Keratinocyte (primary cell): ENCODE results near the gene ARHGAP40. TPM values are rescaled to one million over a fixed set of nuclear protein-coding genes. Genes with fewer than 3 reads are reported as not detected.
A peak's percentile ranks its signal among the peaks of the same experiment; 100 is the strongest.

Source experiments
- DNase-seq: peaks from one replicate; pipeline ENCODE4 v3.0.0-alpha.2; 2011; ENCODE audit warnings: low read depth, missing footprints, low spot score
- FAIRE-seq: peaks from 2 replicates; lab custom pipeline; 2011; peaks lifted over from hg19 to GRCh38; lab: Jason Lieb, UNC
- H2AFZ ChIP-seq: 2 replicates; pipeline ENCODE4 v1.6.0; 2012; ENCODE audit warnings: low read length, control low read depth, inconsistent platforms; ENCODE audit not compliant: control insufficient read depth
- H3K27ac ChIP-seq: 2 replicates; pipeline ENCODE4 v1.5.1; 2011; ENCODE audit warnings: low read length; ENCODE audit not compliant: control insufficient read depth, insufficient read depth
- H3K27me3 ChIP-seq: 3 replicates; pipeline ENCODE4 v1.6.0; 2011; ENCODE audit warnings: low read length; ENCODE audit not compliant: control insufficient read depth, insufficient read depth; ENCODE audit errors: extremely low read depth
- H3K36me3 ChIP-seq, 2 experiments: 2 replicates in 1 of 2; 3 replicates in 1 of 2; pipeline ENCODE4 v1.5.1; 2011; ENCODE audit warnings: low read length in 2 of 2, mild to moderate bottlenecking in 1 of 2; ENCODE audit not compliant: control insufficient read depth in 2 of 2, insufficient read depth in 2 of 2; ENCODE audit errors: extremely low read depth in 1 of 2
- H3K4me1 ChIP-seq: 3 replicates; pipeline ENCODE4 v1.5.1; 2011; ENCODE audit warnings: low read length; ENCODE audit not compliant: control insufficient read depth, insufficient read depth; ENCODE audit errors: extremely low read depth
- H3K4me2 ChIP-seq: 3 replicates; pipeline ENCODE4 v1.6.0; 2011; ENCODE audit warnings: low read depth, low read length; ENCODE audit not compliant: control insufficient read depth, insufficient read depth; ENCODE audit errors: extremely low read depth
- H3K4me3 ChIP-seq, 3 experiments: fragments of 200-600 bp in 1 of 3; sonication (generic) in 1 of 3; 2 replicates in 2 of 3; 3 replicates in 1 of 3; pipeline ENCODE4 v1.5.1; 2011 to 2016; ENCODE audit warnings: low read length in 3 of 3, mild to moderate bottlenecking in 3 of 3, control low read depth in 2 of 3, inconsistent platforms in 1 of 3, low read depth in 1 of 3, mixed read lengths in 1 of 3, mixed run types in 1 of 3, moderate library complexity in 1 of 3; ENCODE audit not compliant: control insufficient read depth in 2 of 3, insufficient read depth in 2 of 3; ENCODE audit errors: extremely low read depth in 1 of 3
- H3K79me2 ChIP-seq: 2 replicates; pipeline ENCODE4 v1.6.0; 2012; ENCODE audit warnings: low read length; ENCODE audit not compliant: control insufficient read depth, insufficient read depth
- H3K9ac ChIP-seq: 3 replicates; pipeline ENCODE4 v1.6.0; 2011; ENCODE audit warnings: low read length; ENCODE audit not compliant: control insufficient read depth, insufficient read depth; ENCODE audit errors: extremely low read depth
- H3K9me1 ChIP-seq: 3 replicates; pipeline ENCODE4 v1.6.0; 2011; ENCODE audit warnings: low read length; ENCODE audit not compliant: control insufficient read depth, insufficient read depth; ENCODE audit errors: extremely low read depth
- H3K9me3 ChIP-seq: 2 replicates; pipeline ENCODE4 v1.5.1; 2012; ENCODE audit warnings: low read depth, low read length; ENCODE audit not compliant: control insufficient read depth
- H4K20me1 ChIP-seq: 3 replicates; pipeline ENCODE4 v1.6.0; 2011; ENCODE audit warnings: low read length; ENCODE audit not compliant: control insufficient read depth, insufficient read depth; ENCODE audit errors: extremely low read depth
- CTCF ChIP-seq, 3 experiments: IDR thresholded peaks in 1 of 3; conservative IDR thresholded peaks in 1 of 3; optimal IDR thresholded peaks in 1 of 3; 2 replicates in 2 of 3; 3 replicates in 1 of 3; pipeline versions ENCODE3 to v1.5.1; 2011; ENCODE audit warnings: low read length in 3 of 3, mild to moderate bottlenecking in 3 of 3, moderate library complexity in 2 of 3, control low read depth in 1 of 3, inconsistent platforms in 1 of 3; ENCODE audit not compliant: insufficient read depth in 2 of 3; ENCODE audit errors: extremely low read depth in 1 of 3
- EZH2 ChIP-seq: IDR thresholded peaks from one replicate; pipeline ENCODE4 v1.6.1; 2012; ENCODE audit warnings: inconsistent platforms, mild to moderate bottlenecking, low read length, moderate library complexity
- dilution Hi-C: fragments of 300-500 bp; cut with MboI; formaldehyde crosslinking; loops from one replicate; pipeline ENCODE4 v1.7.0; 2020; ENCODE audit warnings: low sequenced_read_pairs; ENCODE audit not compliant: extremely low pct_ligation_motif_present
- polyA plus RNA-seq, 5 experiments: library from polyadenylated mRNA; depleted of rRNA in 3 of 5; stranded (reverse) in 3 of 5; stranded (forward) in 1 of 5; unstranded in 1 of 5; fragments of >200 nt; gene quantifications; 1 replicate in 1 of 5; 2 replicates in 3 of 5; 3 replicates in 1 of 5; pipeline versions ENCODE4 v1.2.1 to v1.2.3, GENCODE V29; 2011 to 2012; ENCODE audit warnings: missing spikeins in 2 of 5, low read depth in 1 of 5, low replicate concordance in 1 of 5

Gene ARHGAP40
- polyA plus RNA-seq, 1 donor (not counting 4 experiments of a cell fraction or from before 2014, with no cell fraction given): 1.0 TPM

GRCh38 chr20:38602185-38602581 lies 574 bp downstream of the ARHGAP40 start:
- dilution Hi-C loops: no loop called here
- peak overlapping the region; percentile 48 to 63 (median 59) for H3K4me3 ChIP-seq
- H3K27me3 ChIP-seq: peaks cover 16% of the 10 kb centered on the region
- no peaks in the 10 kb centered on the region for H3K36me3 ChIP-seq
- H3K4me1 ChIP-seq: peaks cover 12% of the 10 kb centered on the region
- TF ChIP-seq CTCF (optimal IDR thresholded peaks at IDR 0.05 in 1 of 3, IDR thresholded peaks at IDR 0.05 in 1 of 3, conservative IDR thresholded peaks at IDR 0.05 in 1 of 3; ENCODE audit: extremely low read depth in 1 of 3, insufficient read depth in 2 of 3, low read length in 3 of 3) (no peak), EZH2 (no peak)
- H3K4me2 ChIP-seq: peak overlapping the region; percentile 97
- FAIRE-seq (no peak), DNase-seq (no peak)
- H3K9me1 ChIP-seq: no peaks in the 10 kb centered on the region
- H3K79me2 ChIP-seq: no peaks in the 10 kb centered on the region
- no peaks in the 10 kb centered on the region for H3K9me3 ChIP-seq
- H4K20me1 ChIP-seq: no peaks in the 10 kb centered on the region
- peak overlapping the region; percentile 87 for H2AFZ ChIP-seq
- no peak overlapping the region for H3K9ac ChIP-seq
- no peak overlapping the region for H3K27ac ChIP-seq

GRCh38 chr20:38603286-38603685 lies 1.7 kb downstream of the ARHGAP40 start:
- Histone ChIP-seq H3K9ac (no peak overlapping the region), H3K27ac (no peak overlapping the region), H3K27me3 (peaks cover 10% of the 10 kb centered on the region), H3K9me1 (no peaks in the 10 kb centered on the region), H4K20me1 (no peaks in the 10 kb centered on the region), H3K9me3 (no peaks in the 10 kb centered on the region), H3K4me2 (no peak overlapping the region), H3K4me3 (no peak overlapping the region), H2AFZ (no peak overlapping the region), H3K4me1 (peaks cover 12% of the 10 kb centered on the region), H3K79me2 (no peaks in the 10 kb centered on the region), H3K36me3 (no peaks in the 10 kb centered on the region)
- no peak for TF ChIP-seq CTCF (optimal IDR thresholded peaks at IDR 0.05 in 1 of 3, IDR thresholded peaks at IDR 0.05 in 1 of 3, conservative IDR thresholded peaks at IDR 0.05 in 1 of 3; ENCODE audit: extremely low read depth in 1 of 3, insufficient read depth in 2 of 3, low read length in 3 of 3)
- no peak for TF ChIP-seq EZH2
- FAIRE-seq: no peak
- DNase-seq: no peak
- dilution Hi-C loops: no loop called here
